D721Med (cell line): Measurements from ENCODE around the gene RAPGEF6.

Source experiments
- DNase-seq: peaks from one replicate; pipeline ENCODE4 v3.0.0; 2011; ENCODE audit warnings: low spot score; ENCODE audit not compliant: insufficient read length
- FAIRE-seq: peaks from 2 replicates; lab custom pipeline; 2011; peaks lifted over from hg19 to GRCh38; lab: Jason Lieb, UNC
- CTCF ChIP-seq: IDR thresholded peaks from 2 replicates; pipeline ENCODE4 v1.5.1; 2012; ENCODE audit warnings: mild to moderate bottlenecking, control low read depth; ENCODE audit not compliant: insufficient read depth; ENCODE audit errors: missing control alignments

Gene RAPGEF6

GRCh38 chr5:131672776-131673175 lies 37.7 kb upstream of the RAPGEF6 start:
- DNase-seq (no peak), FAIRE-seq (no peak)
- TF ChIP-seq CTCF = no peak

GRCh38 chr5:131671994-131672655 lies 37.1 kb upstream of the RAPGEF6 start:
- TF ChIP-seq CTCF = no peak
- DNase-seq (no peak), FAIRE-seq (no peak)

GRCh38 chr5:131671409-131671808 lies 36.4 kb upstream of the RAPGEF6 start:
- FAIRE-seq = no peak

GRCh38 chr5:131664929-131665328 lies 29.9 kb upstream of the RAPGEF6 start:
- DNase-seq (no peak), FAIRE-seq (no peak)
- TF ChIP-seq CTCF = no peak

More at GRCh38 chr5:131671409-131671808, 36.4 kb upstream of the RAPGEF6 start:
- no peak for DNase-seq
- TF ChIP-seq CTCF = no peak

GRCh38 chr5:131661933-131662332 lies 26.9 kb upstream of the RAPGEF6 start:
- no peak for TF ChIP-seq CTCF
- no peak for DNase-seq
- FAIRE-seq = no peak

GRCh38 chr5:131659841-131660240 lies 24.8 kb upstream of the RAPGEF6 start:
- DNase-seq (no peak), FAIRE-seq (no peak)
- TF ChIP-seq CTCF = no peak

GRCh38 chr5:131659290-131659689 lies 24.3 kb upstream of the RAPGEF6 start:
- DNase-seq = no peak
- no peak for FAIRE-seq
- TF ChIP-seq CTCF = no peak
